Inflammatory macrophage treated with lipopolysaccharide for 4 hours (primary cell): Measurements from ENCODE around the gene PRUNE2.
"Not testable (repeated sequence)": the region's sequence is repeated elsewhere in the genome, so short reads cannot be mapped to it uniquely, and the experiment has no call there.

Experiments used
- DNase-seq: peaks from one replicate; pipeline ENCODE4 v3.0.0-alpha.2; 2020

Gene PRUNE2

DNA sequence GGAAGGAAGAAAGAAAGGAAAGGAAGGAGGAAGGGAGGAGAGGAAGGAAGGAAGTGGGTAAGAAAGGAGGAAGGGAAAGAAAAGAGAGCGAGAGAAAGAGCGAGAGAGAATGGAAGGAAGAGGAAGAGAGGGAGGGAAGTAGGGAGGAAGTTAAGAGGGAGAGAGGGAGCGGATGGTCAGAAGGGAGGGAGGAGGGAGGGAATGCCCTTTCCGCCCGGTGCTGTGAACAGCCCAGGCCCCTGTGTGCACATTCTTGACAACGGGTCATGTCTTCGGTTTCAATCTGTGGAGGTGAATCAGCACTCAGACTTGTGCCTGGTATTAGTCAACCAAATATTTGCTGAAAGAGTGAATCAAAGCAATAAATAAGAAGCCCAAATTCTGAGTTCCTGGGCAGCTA, 39.2 kb downstream of the PRUNE2 start:
- DNase-seq = no peak

DNA sequence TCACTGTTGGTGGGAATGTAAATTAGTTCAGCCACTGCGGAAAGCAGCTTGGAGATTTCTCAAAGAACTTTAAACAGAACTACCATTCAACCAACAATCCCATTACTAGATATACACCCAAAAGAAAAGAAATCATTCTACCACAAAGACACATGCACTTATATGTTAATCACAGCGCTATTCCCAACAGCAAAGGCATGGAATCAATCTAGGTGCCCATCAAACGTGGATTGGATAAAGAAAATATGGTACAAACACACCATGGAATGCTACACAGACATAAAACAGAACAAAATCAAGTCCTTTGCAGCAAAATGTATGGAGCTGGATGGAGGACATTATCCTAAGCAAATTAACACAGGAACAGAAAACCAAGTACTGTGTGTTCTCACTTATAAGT, 42.1 kb downstream of the PRUNE2 start:
- no peak for DNase-seq

DNA sequence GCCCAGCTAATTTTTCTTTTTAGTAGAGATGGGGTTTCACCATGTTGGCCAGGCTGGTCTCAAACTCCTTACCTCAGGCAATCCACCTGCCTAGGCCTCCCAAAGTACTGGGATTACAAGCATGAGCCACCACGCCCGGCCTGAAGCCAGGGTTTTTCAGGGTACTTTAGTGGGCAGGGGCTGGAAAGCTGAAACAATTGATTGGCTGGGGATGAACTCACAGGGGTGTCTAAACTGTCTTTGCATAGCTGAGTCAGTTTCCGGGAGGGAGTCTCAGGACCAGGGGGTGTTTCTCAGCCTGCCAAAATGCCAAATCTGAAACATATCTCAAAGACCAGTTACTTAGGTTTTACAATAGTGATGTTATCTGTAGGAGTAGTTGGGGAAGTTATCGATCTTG, 46.1 kb downstream of the PRUNE2 start:
- DNase-seq = no peak

DNA sequence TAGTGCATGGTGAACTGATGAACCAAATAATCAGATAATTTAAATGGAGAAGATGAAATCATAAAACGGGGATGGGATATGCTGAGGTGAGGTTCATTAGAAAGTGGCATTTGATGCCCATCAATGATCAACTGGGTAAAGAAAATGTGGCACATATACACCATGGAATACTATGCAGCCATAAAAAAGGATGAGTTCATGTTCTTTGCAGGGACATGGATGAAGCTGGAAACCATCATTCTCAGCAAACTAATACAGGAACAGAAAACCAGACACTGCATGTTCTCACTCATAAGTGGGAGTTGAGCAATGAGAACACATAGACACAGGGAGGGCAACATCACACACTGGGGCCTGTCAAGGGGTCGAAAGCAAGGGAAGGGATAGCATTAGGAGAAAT, 47.7 kb downstream of the PRUNE2 start:
- not testable (repeated sequence) for DNase-seq

DNA sequence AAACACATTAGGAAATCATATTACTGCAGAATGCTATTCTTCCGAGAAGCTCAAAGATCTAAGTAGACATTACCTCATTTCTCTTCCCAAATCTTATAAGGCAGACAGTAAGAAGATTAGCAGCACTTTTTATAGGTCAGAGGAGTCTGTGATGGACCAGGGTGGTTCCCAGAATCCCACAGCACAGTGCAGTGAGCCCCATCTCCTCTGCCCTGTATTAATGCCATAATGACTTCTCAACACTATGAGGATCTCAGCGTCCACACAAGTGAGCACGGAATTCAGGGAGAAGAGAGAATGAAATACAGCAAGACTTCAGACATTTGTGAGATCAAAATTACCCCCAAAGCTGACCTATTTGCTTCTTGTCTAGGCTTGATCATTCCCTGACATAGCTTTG, 49.9 kb downstream of the PRUNE2 start:
- DNase-seq = no peak

DNA sequence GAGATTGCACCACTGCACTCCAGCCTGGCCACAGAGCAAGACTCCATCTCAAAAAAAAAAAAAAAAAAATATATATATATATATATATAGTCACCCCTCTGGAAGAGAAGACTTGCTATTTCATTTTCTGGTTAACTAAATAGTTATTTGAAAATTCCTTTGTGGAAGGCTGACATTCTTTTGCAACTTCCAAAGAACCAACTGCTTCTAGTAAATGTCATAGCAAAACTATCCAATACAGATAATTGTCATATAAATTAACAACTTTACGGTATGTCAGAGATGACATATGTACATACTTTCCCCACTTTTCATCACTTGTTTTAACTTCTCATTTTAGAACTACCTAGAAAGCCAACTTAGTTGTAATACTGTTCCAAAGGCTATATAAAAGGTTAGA, 50.9 kb downstream of the PRUNE2 start:
- no peak for DNase-seq

DNA sequence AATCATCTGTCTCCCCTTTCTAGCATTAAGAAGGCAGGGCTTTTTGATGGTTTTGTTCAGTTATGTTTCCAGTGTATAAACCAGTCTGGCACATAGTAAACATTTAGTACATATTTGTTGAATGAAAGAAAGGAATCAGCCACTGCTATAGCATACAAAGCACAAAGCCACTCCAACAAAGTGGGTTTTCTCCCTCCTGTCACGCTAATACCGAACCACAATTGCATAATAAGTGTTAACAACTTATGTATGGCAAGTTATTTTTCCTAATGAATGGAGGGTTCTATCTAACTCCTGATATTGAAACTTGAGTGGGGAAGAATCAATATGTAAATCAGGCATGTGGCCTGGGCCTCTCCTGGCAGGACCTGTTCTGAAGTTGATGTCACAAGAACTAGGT, 53.9 kb downstream of the PRUNE2 start:
- DNase-seq = no peak

DNA sequence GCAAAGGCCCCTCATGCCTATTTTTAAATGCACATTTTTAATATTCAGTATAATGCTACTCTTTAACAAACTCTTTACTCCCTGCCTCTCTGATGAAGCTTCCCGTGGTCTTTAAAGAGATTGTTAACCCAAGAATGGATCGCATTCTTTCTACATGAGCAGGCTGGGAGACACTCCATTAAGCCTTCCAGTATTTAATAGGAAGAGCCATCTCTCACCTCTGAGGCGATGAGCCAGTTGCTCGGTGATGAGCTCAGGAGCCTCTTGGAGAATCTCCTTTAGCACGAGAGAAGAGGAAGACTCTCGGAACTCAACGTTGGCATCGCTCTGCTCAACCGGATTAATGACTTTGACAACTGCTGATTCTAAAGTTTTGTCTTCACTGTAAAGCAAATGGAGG, 59.6 kb downstream of the PRUNE2 start:
- no peak for DNase-seq

DNA sequence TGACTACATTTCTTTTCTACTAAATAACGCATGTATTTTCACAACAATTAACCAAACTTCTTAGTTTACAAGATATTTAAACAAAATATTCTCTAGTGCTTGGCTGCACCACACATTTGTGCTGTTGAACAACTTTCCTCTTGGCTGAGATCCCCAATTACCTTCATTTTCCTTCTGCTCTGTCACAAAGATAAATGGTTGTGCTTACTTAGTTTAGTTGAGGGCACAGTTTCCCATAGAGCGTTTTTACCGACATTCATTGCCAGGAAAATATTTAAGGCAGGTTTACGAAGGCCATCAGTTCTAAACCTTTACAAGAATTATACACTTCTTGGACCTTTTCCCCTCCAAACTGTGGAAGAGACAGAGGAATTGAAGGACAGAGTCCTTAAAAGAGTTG, 60.7 kb downstream of the PRUNE2 start:
- DNase-seq = no peak

DNA sequence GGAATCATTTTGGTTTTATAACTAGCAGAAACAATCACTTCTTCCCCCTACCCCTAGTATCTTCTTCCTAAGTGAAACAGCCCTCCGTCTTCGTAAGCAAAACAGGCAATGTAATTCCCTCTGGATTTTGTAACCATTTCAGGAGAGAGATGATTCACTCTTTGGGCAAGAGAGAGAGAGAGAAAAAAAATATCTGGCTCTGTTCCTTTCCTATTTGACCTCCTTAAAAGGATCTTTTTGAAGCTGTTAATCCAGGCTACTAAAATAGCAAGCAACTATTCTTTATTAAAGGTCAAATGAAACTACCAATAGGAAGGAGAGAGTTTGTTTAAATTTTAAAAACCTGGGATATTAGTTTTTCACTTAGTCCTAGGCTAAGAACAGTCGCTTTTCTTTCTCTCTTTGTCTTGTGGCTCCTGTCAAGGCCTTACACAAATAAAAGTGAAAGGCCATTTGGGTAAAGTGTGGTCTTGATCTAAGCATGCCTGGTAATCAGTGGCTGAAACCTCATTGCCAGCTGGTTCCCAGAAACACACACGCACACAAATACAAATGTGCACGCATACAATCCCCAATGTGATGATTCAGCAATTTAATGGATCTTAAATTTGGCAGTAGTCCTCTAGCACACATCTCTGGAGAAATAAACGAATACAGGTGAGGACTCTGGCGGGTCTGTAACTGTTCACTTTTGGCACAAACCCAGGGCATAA, 70.2 kb downstream of the PRUNE2 start:
- DNase-seq = no peak

DNA sequence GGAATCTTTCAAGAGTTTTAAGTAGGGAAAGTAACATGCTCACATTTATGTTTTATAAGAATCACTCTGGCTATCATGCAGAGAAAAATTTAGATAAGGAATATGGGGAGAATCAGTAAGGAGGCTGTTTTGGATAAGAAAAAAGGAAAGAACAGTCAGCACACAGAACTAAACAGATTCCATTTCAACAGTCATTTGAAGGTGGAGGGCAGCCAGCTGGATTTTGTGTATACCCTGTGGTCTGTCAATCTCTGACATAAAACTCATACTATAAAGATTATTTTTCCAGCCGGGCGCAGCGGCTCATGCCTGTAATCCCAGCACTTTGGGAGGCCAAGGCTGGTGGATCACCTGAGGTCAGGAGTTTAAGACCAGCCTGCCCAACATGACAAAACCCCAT, 77.5 kb downstream of the PRUNE2 start:
- DNase-seq = no peak

DNA sequence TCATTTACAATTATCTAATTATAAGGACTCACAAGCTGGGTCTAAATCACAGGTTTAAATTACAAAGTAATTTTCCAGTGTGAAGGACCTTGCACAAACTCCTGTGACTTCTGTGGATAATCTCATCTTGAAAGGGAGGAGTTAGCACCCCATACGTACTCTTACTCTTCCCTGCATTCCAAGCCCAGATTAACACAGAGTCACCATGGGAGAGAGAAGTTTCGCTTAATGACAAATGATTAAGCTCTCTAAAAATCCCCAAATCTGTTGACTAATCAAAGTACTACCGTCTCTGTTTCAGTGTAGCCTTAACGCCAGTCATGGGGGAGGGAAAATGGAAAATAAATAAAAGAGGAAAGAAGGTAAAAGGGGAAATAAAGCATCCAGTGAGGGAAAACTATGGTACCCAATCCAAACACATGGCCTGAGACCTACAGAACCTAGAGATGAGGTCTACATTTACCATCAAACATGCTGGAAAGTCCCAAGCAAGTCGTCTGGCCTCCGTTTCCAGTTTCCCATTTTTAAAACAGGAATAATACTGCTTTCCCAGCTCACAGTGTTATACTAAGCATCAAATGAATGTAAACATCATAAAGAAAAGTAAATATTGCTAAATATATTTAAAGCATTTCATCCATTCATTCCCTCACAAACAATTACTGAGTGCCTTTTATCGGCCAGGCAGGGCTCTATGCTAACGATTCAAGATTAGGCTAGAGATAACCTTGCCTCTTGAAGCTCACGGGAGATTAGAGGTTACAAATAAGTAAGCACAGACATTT, 78.4 kb downstream of the PRUNE2 start:
- DNase-seq = no peak

DNA sequence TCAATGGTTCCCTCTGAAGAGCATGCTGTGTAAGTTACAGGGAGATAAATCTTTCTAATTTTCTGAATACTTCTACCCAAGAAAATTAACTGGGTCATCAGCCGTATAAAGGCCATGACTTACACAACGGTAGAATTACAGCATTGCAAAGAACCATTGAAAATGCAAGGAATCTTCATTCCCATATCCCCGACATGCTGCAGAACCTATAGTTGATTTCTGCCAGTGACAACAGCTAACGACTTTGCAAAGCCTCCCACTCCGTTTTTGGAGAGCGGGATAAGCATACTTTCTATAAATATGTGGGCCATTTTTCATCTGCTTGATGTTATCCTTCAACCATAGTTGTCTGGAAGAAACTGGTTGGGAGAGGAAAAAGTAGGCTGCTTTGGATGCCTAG, 85.5 kb downstream of the PRUNE2 start:
- no peak for DNase-seq

DNA sequence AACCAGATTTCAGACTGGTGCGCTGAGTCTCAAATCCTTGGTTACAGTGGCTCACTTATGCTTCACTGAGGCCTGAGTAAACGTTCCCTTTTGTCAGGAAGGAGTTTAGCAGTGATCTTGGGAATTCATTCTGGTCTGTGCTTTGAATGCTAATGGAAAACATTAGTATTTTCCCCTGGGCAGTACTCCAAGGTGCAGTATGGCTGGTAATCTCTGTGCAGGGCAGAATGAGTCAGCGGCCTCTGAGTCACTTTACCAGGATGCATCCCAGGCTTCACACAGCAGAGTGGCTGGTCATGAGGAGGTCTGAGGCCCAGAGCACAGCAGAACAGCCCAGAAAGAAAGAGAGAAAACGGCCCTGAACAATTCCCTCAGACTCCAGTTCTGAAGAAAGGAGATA, 87.6 kb downstream of the PRUNE2 start:
- no peak for DNase-seq

DNA sequence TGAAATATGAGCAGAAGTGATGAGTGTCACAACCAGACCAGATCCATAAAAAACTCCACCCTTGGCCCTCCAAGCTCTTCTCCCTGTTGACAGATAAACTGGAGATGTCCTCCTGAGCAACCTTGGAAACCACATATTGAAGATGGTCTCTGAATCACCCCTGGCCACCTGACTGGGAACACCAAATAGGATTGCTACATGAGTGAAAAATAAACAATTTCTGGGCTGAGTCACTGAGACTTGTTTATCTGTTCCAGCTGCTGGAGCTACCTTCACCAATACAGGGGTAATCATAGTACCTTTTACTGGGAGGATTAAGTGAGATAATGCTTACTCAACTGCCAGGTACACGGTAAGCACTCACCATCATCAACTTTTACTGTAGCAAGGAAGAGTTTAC, 88.4 kb downstream of the PRUNE2 start:
- DNase-seq = no peak

DNA sequence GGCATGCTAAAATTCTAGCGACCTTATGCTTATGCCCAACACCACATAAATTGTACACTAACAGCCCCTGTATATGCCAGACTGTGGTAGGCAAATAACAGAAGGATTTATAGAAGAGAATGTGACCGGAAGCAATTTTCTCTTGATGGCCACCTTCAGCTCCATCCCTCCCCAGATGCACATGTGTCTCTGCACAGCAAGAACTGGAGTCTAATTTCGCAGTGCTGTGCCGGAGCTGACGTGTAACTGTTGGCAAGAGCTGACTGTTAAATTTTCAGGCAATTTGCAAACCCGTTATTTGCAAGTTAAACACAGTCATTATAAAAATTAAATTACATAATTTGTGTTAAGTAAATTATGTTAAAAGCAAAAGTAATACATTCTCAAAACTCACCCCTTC, 93.3 kb downstream of the PRUNE2 start:
- DNase-seq = no peak

DNA sequence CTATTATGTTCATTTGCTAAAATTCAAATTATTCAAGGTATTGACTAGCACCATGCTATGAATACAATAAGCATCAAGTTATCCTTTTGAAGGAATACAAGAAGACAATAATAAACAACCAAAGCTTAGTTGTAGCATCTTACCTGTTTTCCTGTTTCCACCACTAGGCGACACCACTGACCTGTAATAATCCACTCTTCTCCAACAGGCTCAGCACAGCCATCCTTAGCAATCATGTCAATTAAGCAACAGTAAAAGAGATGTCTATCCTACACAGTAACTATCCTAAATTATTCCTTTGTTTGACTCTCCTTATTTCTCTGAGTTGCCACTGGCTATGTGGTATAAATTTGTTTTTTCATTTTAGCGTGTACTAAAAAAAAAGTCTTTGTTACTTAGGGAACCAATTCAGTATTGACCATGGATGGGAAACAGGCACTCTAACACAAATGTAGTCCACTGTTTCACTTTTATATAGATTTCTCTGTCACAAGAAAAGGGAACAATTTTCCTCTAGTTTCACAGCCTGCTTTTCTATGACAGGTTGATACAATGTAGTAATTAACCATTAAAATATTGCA, 95.4 kb downstream of the PRUNE2 start:
- DNase-seq = no peak

DNA sequence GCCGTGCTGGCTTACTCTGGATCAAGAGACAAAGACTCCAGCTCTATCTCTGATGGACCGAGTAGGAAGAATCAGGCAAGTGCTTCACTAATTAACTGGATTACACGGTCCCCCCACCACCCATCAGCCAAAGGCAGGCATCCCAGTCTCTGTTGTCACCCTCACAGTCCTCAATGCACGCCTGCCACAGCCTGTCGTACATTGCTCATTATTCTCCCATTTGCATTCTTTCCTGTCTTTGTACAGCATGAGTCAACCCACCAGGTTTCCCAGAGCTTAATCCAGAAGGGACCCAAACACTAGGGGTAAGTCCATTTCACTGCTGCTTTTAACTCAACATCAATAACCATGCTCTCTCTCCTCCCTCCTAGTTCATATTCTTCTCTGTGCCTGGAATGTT, 97.3 kb downstream of the PRUNE2 start:
- no peak for DNase-seq

DNA sequence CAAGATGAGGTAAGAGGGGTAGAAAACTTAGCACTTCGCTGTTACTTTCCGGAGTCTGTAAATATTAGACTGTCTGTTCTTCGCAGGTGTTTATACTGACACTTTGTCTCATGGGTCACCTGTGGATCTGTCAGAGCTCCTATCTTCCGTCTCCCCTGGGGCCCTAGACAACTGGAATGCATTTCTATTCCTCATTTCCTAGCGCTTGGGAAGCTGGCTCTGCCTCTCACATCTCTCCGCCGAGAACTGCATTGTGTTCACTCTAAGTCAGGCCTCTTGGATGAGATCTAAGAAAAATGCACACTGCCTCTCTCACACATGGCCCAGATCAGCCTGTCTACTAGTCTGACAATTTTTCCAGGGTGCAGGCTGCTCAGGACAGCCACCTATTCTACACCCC, 102.2 kb downstream of the PRUNE2 start:
- DNase-seq = no peak

DNA sequence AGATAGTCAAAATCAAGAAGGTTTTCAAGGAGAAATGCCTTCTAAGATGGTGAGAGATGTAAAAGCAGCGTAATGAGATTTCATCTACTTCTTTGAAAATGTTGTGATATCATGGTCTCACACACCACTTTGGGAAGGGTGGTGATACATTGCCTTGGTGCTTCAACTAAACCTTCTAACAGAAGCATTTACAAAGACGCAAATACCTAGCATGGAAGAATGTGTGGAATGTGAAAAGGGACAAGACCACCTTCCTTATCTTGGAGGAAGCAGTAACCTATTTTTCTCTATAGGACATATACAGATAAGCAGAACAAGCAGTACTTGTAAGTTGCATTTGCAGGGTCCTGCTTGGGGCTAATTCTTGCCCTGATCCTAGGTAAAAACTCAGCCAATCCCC, 102.8 kb downstream of the PRUNE2 start:
- no peak for DNase-seq

DNA sequence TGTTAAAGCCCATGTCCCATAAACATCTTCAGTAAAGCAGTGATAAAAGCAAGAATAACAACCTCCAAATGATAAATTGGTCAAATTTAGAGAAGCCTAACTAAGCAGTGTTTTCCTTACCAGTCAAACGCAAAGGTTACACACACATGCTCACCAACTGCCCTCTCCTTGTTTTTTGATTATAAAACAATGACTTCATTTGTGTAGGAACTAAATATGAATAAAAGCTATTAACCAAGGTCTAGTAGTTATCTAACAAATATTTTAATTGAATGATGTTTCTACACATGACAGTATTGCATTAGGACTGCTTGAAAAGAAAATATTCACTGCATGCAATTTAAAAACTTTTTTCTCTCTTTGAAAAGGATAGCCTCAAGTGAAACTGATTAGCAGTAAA, 105.0 kb downstream of the PRUNE2 start:
- DNase-seq = no peak

DNA sequence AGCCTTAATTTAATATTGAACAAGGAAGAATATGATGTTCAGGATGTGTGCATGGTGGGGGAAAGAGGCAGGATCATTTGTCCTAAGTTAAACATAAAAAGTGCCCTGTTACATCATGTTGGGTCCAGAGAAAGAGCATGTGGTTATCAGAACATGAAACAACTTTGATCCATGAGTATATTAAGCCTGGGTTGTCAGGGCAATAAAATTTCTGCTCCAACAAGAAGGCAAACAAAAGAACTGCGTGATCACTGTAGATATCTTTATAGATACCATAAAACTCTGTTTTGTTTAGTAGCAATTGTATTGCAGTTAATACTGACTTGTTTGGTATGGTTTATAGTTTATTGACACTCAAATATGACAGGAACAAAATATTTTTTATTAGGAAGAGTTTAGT, 106.4 kb downstream of the PRUNE2 start:
- DNase-seq = no peak

DNA sequence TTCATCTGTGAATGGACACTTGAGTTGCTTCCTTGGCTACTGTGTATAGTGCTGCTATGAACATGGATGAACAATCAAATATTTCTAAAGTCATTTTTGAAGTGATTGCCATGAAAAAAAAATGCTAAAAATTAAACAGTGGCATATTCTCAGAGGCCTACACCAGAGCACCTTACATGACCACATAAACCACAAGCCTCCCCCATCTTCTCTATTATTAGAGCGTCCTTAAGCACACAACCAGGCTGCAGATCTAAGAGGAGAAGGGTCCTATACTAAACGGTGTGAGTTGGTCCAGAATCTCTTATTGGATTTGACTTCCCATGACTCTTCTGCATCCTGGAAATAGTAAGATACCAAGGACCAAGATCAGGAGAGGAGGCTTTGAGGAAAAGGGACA, 107.4 kb downstream of the PRUNE2 start:
- no peak for DNase-seq

DNA sequence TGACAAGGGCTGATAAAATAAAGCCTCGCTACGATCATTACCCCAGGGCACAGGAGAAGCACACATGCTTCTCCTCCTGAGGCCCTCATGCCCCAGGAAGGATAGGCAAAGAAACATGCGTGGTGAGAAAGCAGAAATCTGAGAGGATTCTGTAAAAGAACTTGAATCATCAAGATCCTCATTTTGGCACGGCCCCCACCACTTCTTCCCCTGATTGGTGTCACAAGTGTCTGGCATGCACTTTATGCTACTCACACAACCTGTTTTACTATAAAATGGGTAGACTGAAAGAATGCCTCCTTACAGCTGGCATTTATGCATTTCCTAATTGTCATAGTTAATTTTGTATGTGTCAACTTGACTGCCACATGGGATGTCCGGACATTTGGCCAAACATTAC, 109.6 kb downstream of the PRUNE2 start:
- no peak for DNase-seq
